ENCODE measurements around the gene LPP. TPM values are rescaled to one million over a fixed set of nuclear protein-coding genes. Genes with fewer than 3 reads are reported as not detected.

Gene LPP
- total RNA-seq, 1 donor from 2014 or later: 222 TPM

- H3K4me2 ChIP-seq (ENCODE audit: low read length): peak overlapping the region; percentile 79
- H3K4me3 ChIP-seq (ENCODE audit: insufficient read depth, low read depth, low read length): peak overlapping the region; percentile 15
- Mint-ChIP-seq H3K4me1 (ENCODE audit: low read depth, unreplicated experiment) (peaks cover 47% of the 10 kb centered on the region), H3K4me3 (ENCODE audit: unreplicated experiment) (peak overlapping the region; percentile 84), H3K27me3 (ENCODE audit: low read depth, unreplicated experiment) (no peaks in the 10 kb centered on the region), H3K27ac (ENCODE audit: unreplicated experiment) (peak overlapping the region; percentile 67), H3K36me3 (ENCODE audit: low read depth, unreplicated experiment) (peaks cover 20% of the 10 kb centered on the region), H3K9me3 (ENCODE audit: unreplicated experiment) (no peaks in the 10 kb centered on the region)
- H3K27ac ChIP-seq (ENCODE audit: low read depth, low read length): no peak overlapping the region
- no peak for DNase-seq (ENCODE audit: low read depth)
- peaks cover 9% of the 10 kb centered on the region for H3K36me3 ChIP-seq (ENCODE audit: insufficient read depth, low read length)
- no peak overlapping the region for H2AFZ ChIP-seq (ENCODE audit: low read depth, low read length)
- peaks cover 42% of the 10 kb centered on the region for H4K20me1 ChIP-seq (ENCODE audit: insufficient read depth, low read length)
- TF ChIP-seq CTCF (IDR thresholded peaks at IDR 0.05; ENCODE audit: insufficient read depth, low read depth, low read length) (no peak), EZH2 (IDR thresholded peaks at IDR 0.05; ENCODE audit: insufficient read depth, low read length) (no peak)
- H3K27me3 ChIP-seq (ENCODE audit: insufficient read depth, low read length): no peaks in the 10 kb centered on the region
- H3K4me1 ChIP-seq (ENCODE audit: insufficient read depth, low read length): peaks cover 32% of the 10 kb centered on the region
- H3K9ac ChIP-seq (ENCODE audit: low read length): peak overlapping the region; percentile 13
- no peaks in the 10 kb centered on the region for H3K9me3 ChIP-seq (ENCODE audit: insufficient read depth, low read depth, low read length)
- FAIRE-seq: no peak
- H3K79me2 ChIP-seq (ENCODE audit: insufficient read depth, low read length): peaks cover 98% of the 10 kb centered on the region
Measured at GRCh38 chr3:188214442-188214841, 60.5 kb downstream of the LPP start.

DNA sequence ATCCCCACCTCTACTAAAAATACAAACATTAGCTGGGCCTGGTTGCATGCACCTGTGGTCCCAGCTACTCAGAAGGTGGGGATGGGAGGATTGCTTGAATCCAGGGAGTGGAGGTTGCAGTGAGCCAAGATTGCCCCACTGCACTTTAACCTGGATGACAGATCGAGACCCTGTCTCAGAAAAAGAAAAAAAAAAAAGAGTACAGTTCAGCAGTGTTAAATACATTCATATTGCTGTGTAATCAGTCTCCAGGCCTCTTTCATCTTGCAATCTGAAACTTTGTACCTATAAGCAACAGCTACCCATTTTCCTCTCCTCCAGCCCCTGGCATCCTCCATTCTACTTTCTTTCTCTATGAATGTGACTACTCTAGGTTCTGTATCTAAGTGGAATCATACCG, 61.2 kb downstream of the LPP start:
- Histone ChIP-seq H3K36me3 (ENCODE audit: insufficient read depth, low read length) (peaks cover 5% of the 10 kb centered on the region), H2AFZ (ENCODE audit: low read depth, low read length) (no peak overlapping the region), H3K27me3 (ENCODE audit: insufficient read depth, low read length) (no peaks in the 10 kb centered on the region), H3K4me3 (ENCODE audit: insufficient read depth, low read depth, low read length) (no peak overlapping the region), H3K9ac (ENCODE audit: low read length) (no peak overlapping the region), H3K4me2 (ENCODE audit: low read length) (peak overlapping the region; percentile 24), H3K79me2 (ENCODE audit: insufficient read depth, low read length) (peaks cover 98% of the 10 kb centered on the region), H3K27ac (ENCODE audit: low read depth, low read length) (no peak overlapping the region), H3K4me1 (ENCODE audit: insufficient read depth, low read length) (peaks cover 31% of the 10 kb centered on the region), H3K9me3 (ENCODE audit: insufficient read depth, low read depth, low read length) (no peaks in the 10 kb centered on the region), H4K20me1 (ENCODE audit: insufficient read depth, low read length) (peaks cover 49% of the 10 kb centered on the region)
- Mint-ChIP-seq H3K4me1 (ENCODE audit: low read depth, unreplicated experiment) (peaks cover 43% of the 10 kb centered on the region), H3K27ac (ENCODE audit: unreplicated experiment) (no peak overlapping the region), H3K27me3 (ENCODE audit: low read depth, unreplicated experiment) (no peaks in the 10 kb centered on the region), H3K9me3 (ENCODE audit: unreplicated experiment) (no peaks in the 10 kb centered on the region), H3K36me3 (ENCODE audit: low read depth, unreplicated experiment) (peaks cover 20% of the 10 kb centered on the region), H3K4me3 (ENCODE audit: unreplicated experiment) (peak overlapping the region; percentile 72)
- no peak for TF ChIP-seq CTCF (IDR thresholded peaks at IDR 0.05; ENCODE audit: insufficient read depth, low read depth, low read length)
- no peak for TF ChIP-seq EZH2 (IDR thresholded peaks at IDR 0.05; ENCODE audit: insufficient read depth, low read length)
- DNase-seq (ENCODE audit: low read depth): no peak
- FAIRE-seq: no peak

DNA sequence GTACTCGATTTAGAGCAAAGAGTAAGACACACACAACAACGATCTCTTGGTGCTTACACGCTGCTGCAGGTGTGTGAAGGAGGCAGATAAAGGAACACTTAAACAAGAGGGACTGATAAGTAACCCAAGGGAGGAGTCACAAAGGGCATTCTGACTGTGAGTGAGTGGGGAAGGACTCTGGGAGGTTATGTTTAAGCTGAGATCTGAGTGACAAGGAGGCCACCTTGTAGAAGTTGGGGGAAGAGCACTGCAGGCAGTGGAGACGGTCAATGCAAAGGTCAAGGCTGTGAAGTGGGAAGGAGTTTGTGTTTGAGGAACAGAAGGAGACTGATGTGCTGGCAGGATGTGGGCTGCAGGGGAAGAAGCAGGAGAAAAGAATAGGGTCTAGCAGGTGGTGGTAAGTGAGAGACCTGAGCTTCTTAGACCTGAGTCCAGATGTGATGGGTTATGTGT, 63.1 kb downstream of the LPP start:
- Histone ChIP-seq H3K9me3 (ENCODE audit: insufficient read depth, low read depth, low read length) (no peaks in the 10 kb centered on the region), H3K9ac (ENCODE audit: low read length) (no peak overlapping the region), H2AFZ (ENCODE audit: low read depth, low read length) (no peak overlapping the region), H3K79me2 (ENCODE audit: insufficient read depth, low read length) (peaks cover 100% of the 10 kb centered on the region), H4K20me1 (ENCODE audit: insufficient read depth, low read length) (peaks cover 64% of the 10 kb centered on the region), H3K4me3 (ENCODE audit: insufficient read depth, low read depth, low read length) (no peak overlapping the region), H3K4me1 (ENCODE audit: insufficient read depth, low read length) (peaks cover 34% of the 10 kb centered on the region), H3K4me2 (ENCODE audit: low read length) (peak overlapping the region; percentile 0), H3K27me3 (ENCODE audit: insufficient read depth, low read length) (no peaks in the 10 kb centered on the region), H3K36me3 (ENCODE audit: insufficient read depth, low read length) (peaks cover 4% of the 10 kb centered on the region), H3K27ac (ENCODE audit: low read depth, low read length) (no peak overlapping the region)
- TF ChIP-seq EZH2 (IDR thresholded peaks at IDR 0.05; ENCODE audit: insufficient read depth, low read length) (no peak), CTCF (IDR thresholded peaks at IDR 0.05; ENCODE audit: insufficient read depth, low read depth, low read length) (no peak)
- DNase-seq (ENCODE audit: low read depth): no peak
- H3K27me3 Mint-ChIP-seq (ENCODE audit: low read depth, unreplicated experiment): no peaks in the 10 kb centered on the region
- H3K4me1 Mint-ChIP-seq (ENCODE audit: low read depth, unreplicated experiment): peaks cover 53% of the 10 kb centered on the region
- no peak for FAIRE-seq
- H3K27ac Mint-ChIP-seq (ENCODE audit: unreplicated experiment): peak overlapping the region; percentile 3
- H3K36me3 Mint-ChIP-seq (ENCODE audit: low read depth, unreplicated experiment): peaks cover 22% of the 10 kb centered on the region
- H3K9me3 Mint-ChIP-seq (ENCODE audit: unreplicated experiment): no peaks in the 10 kb centered on the region
- H3K4me3 Mint-ChIP-seq (ENCODE audit: unreplicated experiment): no peak overlapping the region
